H9 (cell line): Measurements from ENCODE around the gene CKAP2. TPM values are rescaled to one million over a fixed set of nuclear protein-coding genes. Genes with fewer than 3 reads are reported as not detected.

Source experiments
- DNase-seq: peaks from one replicate; pipeline ENCODE4 v3.0.0-alpha.2; 2017
- H2AFZ ChIP-seq: one replicate; pipeline ENCODE4 v1.6.1; 2013; ENCODE audit warnings: mild to moderate bottlenecking, low read length, control low read depth, moderate library complexity
- H2AK5ac ChIP-seq: 2 replicates; pipeline ENCODE4 v1.6.1; 2013; ENCODE audit warnings: low read length, control low read depth, mixed read lengths; ENCODE audit not compliant: insufficient read length
- H2BK120ac ChIP-seq: one replicate; pipeline ENCODE4 v1.6.1; 2013; ENCODE audit warnings: low read depth, mild to moderate bottlenecking, low read length, control low read depth, inconsistent platforms; ENCODE audit not compliant: poor library complexity, severe bottlenecking
- H2BK12ac ChIP-seq: 2 replicates; pipeline ENCODE4 v1.6.1; 2013; ENCODE audit warnings: low read length, control low read depth, mixed read lengths, low read depth; ENCODE audit not compliant: insufficient read length
- H2BK15ac ChIP-seq: 2 replicates; pipeline ENCODE4 v1.6.1; 2013; ENCODE audit warnings: low read depth, low read length, control low read depth
- H2BK20ac ChIP-seq: one replicate; pipeline ENCODE4 v1.6.1; 2013; ENCODE audit warnings: low read depth, mild to moderate bottlenecking, low read length, control low read depth, inconsistent platforms; ENCODE audit not compliant: poor library complexity, severe bottlenecking
- H2BK5ac ChIP-seq: 2 replicates; pipeline ENCODE4 v1.6.1; 2013; ENCODE audit warnings: low read length, control low read depth, mixed read lengths; ENCODE audit not compliant: insufficient read length
- H3K14ac ChIP-seq: 2 replicates; pipeline ENCODE4 v1.6.1; 2013; ENCODE audit warnings: low read length, control low read depth; ENCODE audit not compliant: insufficient read depth
- H3K18ac ChIP-seq: 2 replicates; pipeline ENCODE4 v1.6.1; 2013; ENCODE audit warnings: low read depth, mild to moderate bottlenecking, mixed read lengths, low read length, control low read depth; ENCODE audit not compliant: insufficient read length
- H3K23ac ChIP-seq: 2 replicates; pipeline ENCODE4 v1.6.1; 2013; ENCODE audit warnings: low read length, control low read depth, mixed read lengths, low read depth; ENCODE audit not compliant: insufficient read length
- H3K23me2 ChIP-seq: 2 replicates; pipeline ENCODE4 v1.6.1; 2013; ENCODE audit warnings: low read depth, mild to moderate bottlenecking, mixed read lengths, low read length, control low read depth; ENCODE audit not compliant: insufficient read length, poor library complexity, severe bottlenecking
- H3K27ac ChIP-seq: 2 replicates; pipeline ENCODE4 v1.5.1; 2013; ENCODE audit warnings: low read length, control low read depth, mixed read lengths, low read depth; ENCODE audit not compliant: insufficient read length
- H3K27me3 ChIP-seq: 2 replicates; pipeline ENCODE4 v1.6.1; 2013; ENCODE audit warnings: low read length, control low read depth, inconsistent platforms; ENCODE audit not compliant: insufficient read depth
- H3K4ac ChIP-seq: 2 replicates; pipeline ENCODE4 v1.6.1; 2013; ENCODE audit warnings: low read depth, mild to moderate bottlenecking, control low read depth, inconsistent platforms, low read length, moderate library complexity
- H3K4me1 ChIP-seq: 2 replicates; pipeline ENCODE4 v1.6.1; 2013; ENCODE audit warnings: low read length, control low read depth, inconsistent platforms; ENCODE audit not compliant: insufficient read depth
- H3K4me2 ChIP-seq: 2 replicates; pipeline ENCODE4 v1.6.1; 2013; ENCODE audit warnings: low read length, control low read depth, mixed read lengths; ENCODE audit not compliant: insufficient read length, insufficient read depth
- H3K56ac ChIP-seq: 2 replicates; pipeline ENCODE4 v1.6.1; 2013; ENCODE audit warnings: low read depth, mild to moderate bottlenecking, mixed read lengths, low read length, control low read depth; ENCODE audit not compliant: insufficient read length
- H3K79me1 ChIP-seq: 2 replicates; pipeline ENCODE4 v1.6.1; 2013; ENCODE audit warnings: low read depth, mild to moderate bottlenecking, moderate library complexity, low read length, control low read depth, inconsistent platforms; ENCODE audit not compliant: insufficient read depth, poor library complexity, severe bottlenecking
- H3K79me2 ChIP-seq: 2 replicates; pipeline ENCODE4 v1.6.1; 2013; ENCODE audit warnings: low read length, control low read depth, inconsistent platforms; ENCODE audit not compliant: insufficient read depth
- H3K9ac ChIP-seq: 2 replicates; pipeline ENCODE4 v1.6.1; 2013; ENCODE audit warnings: low read length, control low read depth, mixed read lengths; ENCODE audit not compliant: insufficient read length; ENCODE audit errors: extremely low read depth
- H3K9me3 ChIP-seq: one replicate; pipeline ENCODE4 v1.6.1; 2013; ENCODE audit warnings: low read depth, low read length, inconsistent platforms; ENCODE audit not compliant: control insufficient read depth
- H3T11ph ChIP-seq: one replicate; pipeline ENCODE4 v1.6.1; 2013; ENCODE audit warnings: mild to moderate bottlenecking, low read length, control low read depth, inconsistent platforms
- H4K20me1 ChIP-seq: one replicate; pipeline ENCODE4 v1.6.1; 2013; ENCODE audit not compliant: control insufficient read depth, insufficient read length, insufficient read depth
- H4K5ac ChIP-seq: 2 replicates; pipeline ENCODE4 v1.6.1; 2013; ENCODE audit warnings: low read depth, mild to moderate bottlenecking, mixed read lengths, low read length, control low read depth; ENCODE audit not compliant: insufficient read length
- H4K8ac ChIP-seq: replicated peaks from 2 replicates; pipeline ENCODE4 v1.6.1; 2013; ENCODE audit warnings: low read length, control low read depth, mixed read lengths, low read depth; ENCODE audit not compliant: insufficient read length
- H4K91ac ChIP-seq: 2 replicates; pipeline ENCODE4 v1.6.1; 2013; ENCODE audit warnings: low read depth, mild to moderate bottlenecking, moderate library complexity, mixed read lengths, low read length, control low read depth; ENCODE audit not compliant: insufficient read length
- H3K27ac Mint-ChIP-seq, 3 experiments: 2 replicates in 2 of 3; 3 replicates in 1 of 3; pipeline ENCODE4 v1.8.0; 2020 to 2021; ENCODE audit warnings: mixed read lengths in 3 of 3, mild to moderate bottlenecking in 1 of 3, moderate library complexity in 1 of 3
- H3K27me3 Mint-ChIP-seq: 2 replicates; pipeline ENCODE4 v1.8.0; 2021; ENCODE audit warnings: low read depth, mild to moderate bottlenecking, moderate library complexity, mixed read lengths
- H3K36me3 Mint-ChIP-seq, 3 experiments: 2 replicates in 2 of 3; 3 replicates in 1 of 3; pipeline ENCODE4 v1.8.0; 2020 to 2021; ENCODE audit warnings: low read depth in 3 of 3, mixed read lengths in 3 of 3; ENCODE audit not compliant: insufficient read depth in 1 of 3
- H3K4me1 Mint-ChIP-seq, 2 experiments: 2 replicates each; pipeline ENCODE4 v1.8.0; 2020; ENCODE audit warnings: mixed read lengths in 2 of 2
- H3K4me3 Mint-ChIP-seq, 2 experiments: 2 replicates in 1 of 2; 3 replicates in 1 of 2; pipeline ENCODE4 v1.8.0; 2020 to 2021; ENCODE audit warnings: mild to moderate bottlenecking in 2 of 2, mixed read lengths in 2 of 2, moderate library complexity in 1 of 2
- H3K9me3 Mint-ChIP-seq, 2 experiments: 2 replicates in 1 of 2; 3 replicates in 1 of 2; pipeline ENCODE4 v1.8.0; 2020; ENCODE audit warnings: mild to moderate bottlenecking in 2 of 2, mixed read lengths in 2 of 2, moderate library complexity in 1 of 2
- WGBS: extraction: QIAGEN DNeasy Blood & Tissue Kit; methylation state at CpG from one replicate; pipeline ENCODE4 v1.1.7; 2013; ENCODE audit warnings: missing lambda C conversion rate, low lambda C conversion rate, mixed read lengths; ENCODE audit not compliant: insufficient read length; ENCODE audit errors: extremely low coverage; 5-methylcytosine and 5-hydroxymethylcytosine counted together
- total RNA-seq: library from RNA; stranded (reverse); gene quantifications from 2 replicates; pipeline ENCODE4 v1.2.1, GENCODE V29; 2021
- TF ChIP-seq, protein P1 (sequence below): fragments of 200-600 bp; sonication (generic); conservative IDR thresholded peaks from 3 replicates; pipeline ENCODE4 v1.8.0; 2021; ENCODE audit warnings: antibody characterized with exemption, mild to moderate bottlenecking

CKAP2 gene
- total RNA-seq, 1 experiment from 2014 or later = 72.4 TPM

- H3K4me1 Mint-ChIP-seq = peaks cover 10 to 15% of the 10 kb centered on the region in 2 experiments
- H3K9me3 ChIP-seq = no peaks in the 10 kb centered on the region
- no peak overlapping the region for H4K5ac ChIP-seq
- no peaks in the 10 kb centered on the region; a peak in 1 of 5 replicates for H3K9me3 Mint-ChIP-seq
- no peak overlapping the region for H2BK5ac ChIP-seq
- H4K8ac ChIP-seq = no peak overlapping the region
- no peak overlapping the region for H2BK15ac ChIP-seq
- no peaks in the 10 kb centered on the region; the same call in 1 of the 2 replicates for H3K27me3 Mint-ChIP-seq
- H2AK5ac ChIP-seq = no peak overlapping the region
- H3K14ac ChIP-seq = no peak overlapping the region
- peaks cover 0 to 8% (median 0%) of the 10 kb centered on the region in 3 experiments; a peak in 3 of 7 replicates for H3K36me3 Mint-ChIP-seq
- no peak overlapping the region for H3K18ac ChIP-seq
- no peak overlapping the region for H3K4ac ChIP-seq
- no peak for DNase-seq
- no peaks in the 10 kb centered on the region for H3K79me1 ChIP-seq
- no peaks in the 10 kb centered on the region for H4K20me1 ChIP-seq
- no peak overlapping the region for H3K27ac ChIP-seq
- TF ChIP-seq, protein P1, sequence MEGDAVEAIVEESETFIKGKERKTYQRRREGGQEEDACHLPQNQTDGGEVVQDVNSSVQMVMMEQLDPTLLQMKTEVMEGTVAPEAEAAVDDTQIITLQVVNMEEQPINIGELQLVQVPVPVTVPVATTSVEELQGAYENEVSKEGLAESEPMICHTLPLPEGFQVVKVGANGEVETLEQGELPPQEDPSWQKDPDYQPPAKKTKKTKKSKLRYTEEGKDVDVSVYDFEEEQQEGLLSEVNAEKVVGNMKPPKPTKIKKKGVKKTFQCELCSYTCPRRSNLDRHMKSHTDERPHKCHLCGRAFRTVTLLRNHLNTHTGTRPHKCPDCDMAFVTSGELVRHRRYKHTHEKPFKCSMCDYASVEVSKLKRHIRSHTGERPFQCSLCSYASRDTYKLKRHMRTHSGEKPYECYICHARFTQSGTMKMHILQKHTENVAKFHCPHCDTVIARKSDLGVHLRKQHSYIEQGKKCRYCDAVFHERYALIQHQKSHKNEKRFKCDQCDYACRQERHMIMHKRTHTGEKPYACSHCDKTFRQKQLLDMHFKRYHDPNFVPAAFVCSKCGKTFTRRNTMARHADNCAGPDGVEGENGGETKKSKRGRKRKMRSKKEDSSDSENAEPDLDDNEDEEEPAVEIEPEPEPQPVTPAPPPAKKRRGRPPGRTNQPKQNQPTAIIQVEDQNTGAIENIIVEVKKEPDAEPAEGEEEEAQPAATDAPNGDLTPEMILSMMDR = no peak
- no peaks in the 10 kb centered on the region for H3K23me2 ChIP-seq
- H3K9ac ChIP-seq = no peak overlapping the region
- no CpG with 5 or more reads among the region's 5 CpGs for WGBS
- no peak overlapping the region for H2BK120ac ChIP-seq
- H2BK12ac ChIP-seq = no peak overlapping the region
- H3K56ac ChIP-seq = no peak overlapping the region
- H3T11ph ChIP-seq = no peak overlapping the region
- no peak overlapping the region for H4K91ac ChIP-seq
- H3K27ac Mint-ChIP-seq = no peak overlapping the region
- no peaks in the 10 kb centered on the region; the same call in 1 of the 2 replicates for H3K4me1 ChIP-seq
- H3K27me3 ChIP-seq = no peaks in the 10 kb centered on the region
- no peak overlapping the region for H3K4me2 ChIP-seq
- H3K4me3 Mint-ChIP-seq = no peak overlapping the region
- peaks cover 12% of the 10 kb centered on the region; the same call in 1 of the 2 replicates for H3K79me2 ChIP-seq
- H2BK20ac ChIP-seq = no peak overlapping the region
- no peak overlapping the region for H3K23ac ChIP-seq
- no peak overlapping the region for H2AFZ ChIP-seq
Observed at GRCh38 chr13:52447815-52448552, 7.3 kb upstream of the CKAP2 start.
